Sciatic nerve (tissue), 2 donors: ENCODE results near the gene PSTK. TPM values are rescaled to one million over a fixed set of nuclear protein-coding genes. Genes with fewer than 3 reads are reported as not detected.

ENCODE experiments used
- ATAC-seq: fragments of 200-7000 bp; cut with Tn5 transposase; one replicate; pipeline ENCODE4 v1.9.1; 2020; ENCODE audit warnings: mild to moderate bottlenecking, moderate library complexity
- DNase-seq: peaks from one replicate; pipeline ENCODE4 v3.0.0-alpha.2; 2020; ENCODE audit warnings: low spot score
- intact Hi-C: fragments of 100-400 bp; cut with DNase I; formaldehyde crosslinking; loops from one replicate; pipeline ENCODE4 v1.14.2; 2022
- total RNA-seq: library from RNA; stranded (reverse); fragmentation: NEBNext Ultra II Directional; extraction: Animal tissue kit (Norgen Biotek cat#: 25700); gene quantifications from one replicate; pipeline ENCODE4 v1.2.1, GENCODE V29; 2021
- donor health status: DM: no; HTN: no; CAD: no.
- donor health status: DM: no; HTN: no; CAD: no.

Gene PSTK
- total RNA-seq, 1 donor from 2014 or later = 5.4 TPM

GRCh38 chr10:123016228-123016627 is 36.0 kb downstream of the PSTK start:
- no peak for DNase-seq
- ATAC-seq = no peak
- intact Hi-C loops = no loop called here

- ATAC-seq = no peak
Observed at GRCh38 chr10:123017421-123018165, 37.4 kb downstream of the PSTK start.

GRCh38 chr10:123018531-123018930 is 38.3 kb downstream of the PSTK start:
- ATAC-seq = no peak
- intact Hi-C loops = no loop called here

More at GRCh38 chr10:123017421-123018165, 37.4 kb downstream of the PSTK start:
- no peak for DNase-seq
- intact Hi-C loops = no loop called here

GRCh38 chr10:123019264-123019663 is 39.1 kb downstream of the PSTK start:
- intact Hi-C loops = no loop called here
- no peak for ATAC-seq
- DNase-seq = no peak

More at GRCh38 chr10:123018531-123018930, 38.3 kb downstream of the PSTK start:
- DNase-seq = no peak

GRCh38 chr10:123019941-123020703 is 39.9 kb downstream of the PSTK start:
- ATAC-seq (no peak), DNase-seq (no peak)
- intact Hi-C loops = no loop called here

- no peak for ATAC-seq
- DNase-seq = no peak
- intact Hi-C loops = no loop called here
Observed at GRCh38 chr10:123021517-123021916, 41.3 kb downstream of the PSTK start.

GRCh38 chr10:123024540-123024939 is 44.3 kb downstream of the PSTK start:
- no peak for DNase-seq
- ATAC-seq = no peak
- intact Hi-C loops = no loop called here

GRCh38 chr10:123026302-123026701 is 46.1 kb downstream of the PSTK start:
- ATAC-seq = no peak
- no peak for DNase-seq
- intact Hi-C loops = no loop called here

GRCh38 chr10:123027861-123028260 is 47.7 kb downstream of the PSTK start:
- ATAC-seq = no peak
- no peak for DNase-seq
- intact Hi-C loops = no loop called here

- intact Hi-C loops = no loop called here
- DNase-seq (no peak), ATAC-seq (no peak)
Observed at GRCh38 chr10:123031124-123031523, 50.9 kb downstream of the PSTK start.

- intact Hi-C loops = no loop called here
- ATAC-seq (no peak), DNase-seq (no peak)
Observed at GRCh38 chr10:123034332-123034731, 54.1 kb downstream of the PSTK start.

- ATAC-seq = no peak
- intact Hi-C loops = no loop called here
- DNase-seq = no peak
Observed at GRCh38 chr10:123035467-123036086, 55.4 kb downstream of the PSTK start.

GRCh38 chr10:123038782-123039631 is 58.8 kb downstream of the PSTK start:
- DNase-seq = no peak
- ATAC-seq = no peak
- intact Hi-C loops = no loop called here

- DNase-seq (no peak), ATAC-seq (no peak)
Observed at GRCh38 chr10:123039632-123039930, 59.4 kb downstream of the PSTK start.

More at GRCh38 chr10:123039632-123039930, 59.4 kb downstream of the PSTK start:
- intact Hi-C loops = no loop called here

Other genes with a start within 250 kb of the PSTK start
- 0.80 TPM for gene CUZD1, start 134.5 kb upstream of the PSTK start, total RNA-seq
- gene FAM24B, start 100.8 kb upstream of the PSTK start, total RNA-seq = 5.4 TPM
- gene FAM24A, start 69.8 kb upstream of the PSTK start, total RNA-seq = not detected
- gene C10orf88, start 26.2 kb upstream of the PSTK start, total RNA-seq = 9.1 TPM
- gene IKZF5, start 28.4 kb downstream of the PSTK start, total RNA-seq = 24.9 TPM
- 39.5 TPM for gene ACADSB, start 28.6 kb downstream of the PSTK start, total RNA-seq
- not detected for gene HMX3, start 155.6 kb downstream of the PSTK start, total RNA-seq
- gene HMX2, start 167.7 kb downstream of the PSTK start, total RNA-seq = not detected
- gene BUB3, start 174.0 kb downstream of the PSTK start, total RNA-seq = 65.5 TPM